Adrenal gland (tissue), 5 donors: ENCODE data around the gene CDC73.

Experiments used
- POLR2A ChIP-seq, 2 donors: fragments of 450-650 bp; IDR thresholded peaks; one replicate each; pipeline ENCODE4 v1.6.1; 2017; ENCODE audit warnings: antibody characterized with exemption in 2 of 2, mild to moderate bottlenecking in 2 of 2, moderate library complexity in 1 of 2
- TF ChIP-seq, protein P1 (sequence below), 6 experiments: fragments of 450-650 bp in 4 of 6; fragments of 200-600 bp in 2 of 6; sonication (generic) in 1 of 6; IDR thresholded peaks; 1 replicate in 5 of 6; 2 replicates in 1 of 6; pipeline versions ENCODE4 v1.5.1 to v1.8.0; 2016 to 2021; ENCODE audit warnings: antibody characterized with exemption in 6 of 6, mild to moderate bottlenecking in 2 of 6, moderate library complexity in 1 of 6
- donor health status: DM: no; HTN: no; CAD: no.

DNA sequence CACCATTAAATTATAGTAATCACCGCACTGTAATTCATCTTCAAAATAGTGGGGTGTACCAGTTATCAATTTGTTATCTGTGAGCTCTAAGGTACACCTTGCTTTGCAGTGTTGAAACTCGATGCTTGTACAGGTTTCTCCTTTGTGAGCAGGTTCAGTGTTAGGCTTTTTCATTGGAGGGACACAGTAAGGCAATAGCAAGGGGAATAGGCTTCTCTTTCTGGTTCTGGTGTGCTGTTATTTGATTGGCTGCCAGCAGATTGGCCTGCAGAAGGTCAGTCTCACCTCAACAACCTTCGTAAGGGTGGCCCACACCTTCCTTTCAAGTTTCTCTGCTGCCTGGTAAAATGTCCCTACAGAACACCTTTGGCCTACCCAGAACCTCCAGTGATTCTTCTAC is 140.8 kb downstream of the CDC73 start:
- TF ChIP-seq, protein P1, sequence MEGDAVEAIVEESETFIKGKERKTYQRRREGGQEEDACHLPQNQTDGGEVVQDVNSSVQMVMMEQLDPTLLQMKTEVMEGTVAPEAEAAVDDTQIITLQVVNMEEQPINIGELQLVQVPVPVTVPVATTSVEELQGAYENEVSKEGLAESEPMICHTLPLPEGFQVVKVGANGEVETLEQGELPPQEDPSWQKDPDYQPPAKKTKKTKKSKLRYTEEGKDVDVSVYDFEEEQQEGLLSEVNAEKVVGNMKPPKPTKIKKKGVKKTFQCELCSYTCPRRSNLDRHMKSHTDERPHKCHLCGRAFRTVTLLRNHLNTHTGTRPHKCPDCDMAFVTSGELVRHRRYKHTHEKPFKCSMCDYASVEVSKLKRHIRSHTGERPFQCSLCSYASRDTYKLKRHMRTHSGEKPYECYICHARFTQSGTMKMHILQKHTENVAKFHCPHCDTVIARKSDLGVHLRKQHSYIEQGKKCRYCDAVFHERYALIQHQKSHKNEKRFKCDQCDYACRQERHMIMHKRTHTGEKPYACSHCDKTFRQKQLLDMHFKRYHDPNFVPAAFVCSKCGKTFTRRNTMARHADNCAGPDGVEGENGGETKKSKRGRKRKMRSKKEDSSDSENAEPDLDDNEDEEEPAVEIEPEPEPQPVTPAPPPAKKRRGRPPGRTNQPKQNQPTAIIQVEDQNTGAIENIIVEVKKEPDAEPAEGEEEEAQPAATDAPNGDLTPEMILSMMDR (IDR thresholded peaks at IDR 0.05), result no peak
- TF ChIP-seq POLR2A (IDR thresholded peaks at IDR 0.05), result no peak
